Peyer's patch (tissue), 4 donors: ENCODE data around the gene NKD1. TPM values are rescaled to one million over a fixed set of nuclear protein-coding genes. Genes with fewer than 3 reads are reported as not detected.

Experiments used
- DNase-seq, 3 donors: peaks; one replicate each; pipeline ENCODE4 v3.0.0-alpha.2; 2017 to 2019
- H3K27ac ChIP-seq, 4 donors: fragments of 200-600 bp; sonication (generic); one replicate each; pipeline ENCODE4 v1.5.1; 2016 to 2019
- H3K27me3 ChIP-seq, 2 donors: fragments of 200-600 bp; sonication (generic); one replicate each; pipeline ENCODE4 v1.5.1; 2019
- H3K36me3 ChIP-seq, 3 donors: fragments of 200-600 bp; sonication (generic); one replicate each; pipeline ENCODE4 v1.5.1; 2016 to 2019
- H3K4me1 ChIP-seq, 4 donors: fragments of 200-600 bp; sonication (generic); one replicate each; pipeline ENCODE4 v1.5.1; 2016 to 2019
- H3K4me3 ChIP-seq, 4 donors: fragments of 200-600 bp; sonication (generic); 1 replicate in 3 of 4; 2 replicates in 1 of 4; pipeline ENCODE4 v1.5.1; 2016 to 2019; ENCODE audit warnings: mild to moderate bottlenecking in 1 of 4
- H3K9me3 ChIP-seq, 4 donors: fragments of 200-600 bp; sonication (generic); one replicate each; pipeline ENCODE4 v1.5.1; 2016 to 2019; ENCODE audit warnings: mild to moderate bottlenecking in 1 of 4
- POLR2A ChIP-seq, 2 donors: fragments of 450-650 bp; IDR thresholded peaks; one replicate each; pipeline ENCODE4 v1.5.1; 2017; ENCODE audit warnings: antibody characterized with exemption in 2 of 2, mild to moderate bottlenecking in 2 of 2, moderate library complexity in 2 of 2
- total RNA-seq, 4 donors: library from RNA; depleted of rRNA; stranded (reverse); fragments of >200 nt; gene quantifications; one replicate each; pipeline ENCODE4 v1.1.0, GENCODE V29; 2016
- TF ChIP-seq, protein P1 (sequence below), 6 experiments: fragments of 450-650 bp in 4 of 6; fragments of 200-600 bp in 2 of 6; sonication (generic) in 1 of 6; IDR thresholded peaks; one replicate each; pipeline ENCODE4 v1.5.1; 2017 to 2019; ENCODE audit warnings: antibody characterized with exemption in 6 of 6, mild to moderate bottlenecking in 3 of 6, moderate library complexity in 1 of 6

Gene NKD1
- total RNA-seq, 4 donors from 2014 or later, result 1.7 to 4.0 (median 3.4) TPM

DNA sequence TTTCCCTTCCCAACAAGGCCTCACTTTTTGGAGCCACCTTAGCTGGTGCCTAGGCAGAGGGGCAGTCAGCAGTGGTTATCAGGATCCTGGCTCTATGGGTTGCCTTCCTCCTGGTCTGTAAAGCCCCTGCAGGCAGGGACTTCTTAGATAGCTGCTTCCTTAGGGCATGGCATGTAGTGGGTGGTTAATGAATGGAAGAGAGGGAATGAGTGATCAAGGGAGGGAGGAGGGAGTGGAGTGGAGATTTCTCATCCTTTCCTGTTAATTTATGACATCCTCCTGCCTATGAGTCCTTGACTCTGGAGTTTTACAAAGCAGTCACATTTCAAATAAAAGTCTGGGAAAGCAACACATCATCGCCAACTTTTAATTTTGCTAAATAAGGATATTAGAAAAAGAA, 92.2 kb downstream of the NKD1 start:
- H3K27me3 ChIP-seq, result no peaks in the 10 kb centered on the region
- TF ChIP-seq, protein P1, sequence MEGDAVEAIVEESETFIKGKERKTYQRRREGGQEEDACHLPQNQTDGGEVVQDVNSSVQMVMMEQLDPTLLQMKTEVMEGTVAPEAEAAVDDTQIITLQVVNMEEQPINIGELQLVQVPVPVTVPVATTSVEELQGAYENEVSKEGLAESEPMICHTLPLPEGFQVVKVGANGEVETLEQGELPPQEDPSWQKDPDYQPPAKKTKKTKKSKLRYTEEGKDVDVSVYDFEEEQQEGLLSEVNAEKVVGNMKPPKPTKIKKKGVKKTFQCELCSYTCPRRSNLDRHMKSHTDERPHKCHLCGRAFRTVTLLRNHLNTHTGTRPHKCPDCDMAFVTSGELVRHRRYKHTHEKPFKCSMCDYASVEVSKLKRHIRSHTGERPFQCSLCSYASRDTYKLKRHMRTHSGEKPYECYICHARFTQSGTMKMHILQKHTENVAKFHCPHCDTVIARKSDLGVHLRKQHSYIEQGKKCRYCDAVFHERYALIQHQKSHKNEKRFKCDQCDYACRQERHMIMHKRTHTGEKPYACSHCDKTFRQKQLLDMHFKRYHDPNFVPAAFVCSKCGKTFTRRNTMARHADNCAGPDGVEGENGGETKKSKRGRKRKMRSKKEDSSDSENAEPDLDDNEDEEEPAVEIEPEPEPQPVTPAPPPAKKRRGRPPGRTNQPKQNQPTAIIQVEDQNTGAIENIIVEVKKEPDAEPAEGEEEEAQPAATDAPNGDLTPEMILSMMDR (IDR thresholded peaks at IDR 0.05), result no peak
- TF ChIP-seq POLR2A (IDR thresholded peaks at IDR 0.05), result no peak
- H3K9me3 ChIP-seq, result no peaks in the 10 kb centered on the region
- H3K36me3 ChIP-seq, result no peaks in the 10 kb centered on the region
- H3K4me3 ChIP-seq, result no peak overlapping the region
- no peak overlapping the region for H3K27ac ChIP-seq
- H3K4me1 ChIP-seq, result no peaks in the 10 kb centered on the region
- no peak for DNase-seq

GRCh38 chr16:50640919-50641817, 93.0 kb downstream of the NKD1 start:
- no peaks in the 10 kb centered on the region for H3K27me3 ChIP-seq
- H3K4me3 ChIP-seq, result no peak overlapping the region
- no peaks in the 10 kb centered on the region for H3K9me3 ChIP-seq
- no peaks in the 10 kb centered on the region for H3K4me1 ChIP-seq
- no peak for DNase-seq
- H3K27ac ChIP-seq, result no peak overlapping the region
- no peak for TF ChIP-seq POLR2A (IDR thresholded peaks at IDR 0.05)
- TF ChIP-seq, protein P1 (IDR thresholded peaks at IDR 0.05), result no peak
- no peaks in the 10 kb centered on the region for H3K36me3 ChIP-seq

DNA sequence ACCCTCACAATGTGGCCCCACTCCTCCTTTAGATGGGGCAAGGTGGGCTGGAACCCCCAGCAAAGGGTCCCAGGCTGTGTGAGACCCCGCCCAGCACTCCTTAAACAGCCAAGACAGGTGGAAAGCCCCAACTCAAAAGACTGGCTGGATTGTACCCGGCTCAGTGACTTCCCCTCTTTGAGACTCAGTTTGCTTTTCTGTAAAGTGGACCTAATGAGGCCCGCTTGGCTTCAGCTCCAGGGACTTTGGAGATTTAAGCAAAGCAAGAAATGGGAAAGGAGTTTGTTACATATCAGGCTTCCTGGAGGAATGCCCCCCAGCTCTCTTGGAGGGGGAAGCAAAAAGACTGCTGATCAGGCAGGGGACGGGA, 93.6 kb downstream of the NKD1 start:
- DNase-seq, result no peak

GRCh38 chr16:50642349-50642748, 94.2 kb downstream of the NKD1 start:
- H3K4me3 ChIP-seq, result no peak overlapping the region
- no peaks in the 10 kb centered on the region for H3K4me1 ChIP-seq
- no peak overlapping the region for H3K27ac ChIP-seq
- H3K36me3 ChIP-seq, result no peaks in the 10 kb centered on the region
- no peaks in the 10 kb centered on the region for H3K9me3 ChIP-seq
- no peak for DNase-seq
- no peak for TF ChIP-seq POLR2A (IDR thresholded peaks at IDR 0.05)
- TF ChIP-seq, protein P1 (IDR thresholded peaks at IDR 0.05), result no peak
- H3K27me3 ChIP-seq, result no peaks in the 10 kb centered on the region

More for the DNA sequence above, 93.6 kb downstream of the NKD1 start:
- no peak overlapping the region for H3K4me3 ChIP-seq
- H3K4me1 ChIP-seq, result no peaks in the 10 kb centered on the region
- H3K36me3 ChIP-seq, result no peaks in the 10 kb centered on the region
- TF ChIP-seq POLR2A (IDR thresholded peaks at IDR 0.05), result no peak
- TF ChIP-seq, protein P1 (IDR thresholded peaks at IDR 0.05), result no peak
- H3K27me3 ChIP-seq, result no peaks in the 10 kb centered on the region
- H3K9me3 ChIP-seq, result no peaks in the 10 kb centered on the region
- H3K27ac ChIP-seq, result no peak overlapping the region

DNA sequence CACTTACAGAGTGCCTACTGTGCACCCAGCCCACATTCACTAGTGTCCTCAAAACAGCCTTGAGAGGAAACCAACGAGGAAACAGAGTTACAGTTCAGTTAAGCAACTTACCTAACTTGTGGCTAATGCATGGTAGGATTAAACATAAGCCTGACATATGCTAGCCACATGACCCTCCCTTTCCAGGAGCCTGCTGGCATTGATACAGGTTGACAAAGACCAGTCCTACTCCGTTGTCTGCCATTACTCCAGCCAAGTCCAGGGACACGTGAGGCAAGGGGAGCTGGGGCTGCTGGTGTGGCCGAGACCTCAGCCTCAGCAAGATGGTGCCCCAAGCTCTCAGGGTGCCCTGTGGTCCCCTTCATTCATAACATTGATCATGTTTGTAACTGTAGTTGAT, 95.0 kb downstream of the NKD1 start:
- Histone ChIP-seq H3K4me1 (no peaks in the 10 kb centered on the region), H3K36me3 (no peaks in the 10 kb centered on the region), H3K4me3 (no peak overlapping the region), H3K27ac (no peak overlapping the region), H3K27me3 (no peaks in the 10 kb centered on the region), H3K9me3 (no peaks in the 10 kb centered on the region)
- TF ChIP-seq, protein P1 (IDR thresholded peaks at IDR 0.05), result no peak
- no peak for TF ChIP-seq POLR2A (IDR thresholded peaks at IDR 0.05)
- no peak for DNase-seq
